Effector memory CD8-positive, alpha-beta T cell (primary cell): ENCODE measurements around the gene C5orf63.
"Not testable (repeated sequence)": the region's sequence is repeated elsewhere in the genome, so short reads cannot be mapped to it uniquely, and the experiment has no call there.

Experiments used
- ATAC-seq: fragments of 150-1000 bp; cut with Tn5 transposase; replicated peaks from 2 replicates; pipeline ENCODE4 v1.10.0; 2021; ENCODE audit warnings: mild to moderate bottlenecking, moderate library complexity
- DNase-seq, 3 experiments: peaks; one replicate each; pipeline ENCODE4 v3.0.0; 2021
- H3K27ac Mint-ChIP-seq, 2 donors: one replicate each; pipeline ENCODE4 v1.8.0; 2022; ENCODE audit warnings: mild to moderate bottlenecking in 2 of 2, mixed read lengths in 2 of 2, moderate library complexity in 2 of 2
- H3K27me3 Mint-ChIP-seq, 2 donors: one replicate each; pipeline ENCODE4 v1.8.0; 2022; ENCODE audit warnings: mixed read lengths in 2 of 2
- H3K36me3 Mint-ChIP-seq: one replicate; pipeline ENCODE4 v1.8.0; 2022; ENCODE audit warnings: mild to moderate bottlenecking, moderate library complexity, mixed read lengths; ENCODE audit not compliant: insufficient read depth
- H3K4me1 Mint-ChIP-seq, 2 donors: one replicate each; pipeline ENCODE4 v1.8.0; 2022; ENCODE audit warnings: low read depth in 2 of 2, mixed read lengths in 2 of 2
- H3K4me3 Mint-ChIP-seq, 2 donors: one replicate each; pipeline ENCODE4 v1.8.0; 2022; ENCODE audit warnings: mild to moderate bottlenecking in 2 of 2, mixed read lengths in 2 of 2, moderate library complexity in 2 of 2
- H3K9me3 Mint-ChIP-seq, 2 donors: one replicate each; pipeline ENCODE4 v1.8.0; 2022; ENCODE audit warnings: mixed read lengths in 2 of 2

The C5orf63 gene

DNA sequence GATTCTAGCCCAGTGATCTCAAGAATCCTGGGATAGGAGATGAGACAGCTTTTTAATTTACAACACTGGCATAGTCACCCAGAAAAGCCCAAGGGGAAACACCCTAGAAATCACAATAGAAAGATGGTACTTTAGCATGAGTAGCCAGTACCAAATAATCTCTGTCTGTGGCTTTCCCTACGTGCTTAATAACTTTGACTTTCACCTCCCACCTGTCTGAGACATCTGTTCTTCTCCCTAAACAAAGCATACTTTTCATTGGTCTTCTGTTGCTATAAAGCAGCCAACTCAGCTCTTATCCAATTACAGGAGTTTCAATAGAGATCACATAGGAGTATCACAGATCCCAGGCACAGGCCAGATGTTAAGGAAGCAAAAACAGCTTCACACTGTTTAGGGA is 53.4 kb downstream of the C5orf63 start:
- Mint-ChIP-seq H3K36me3 (no peaks in the 10 kb centered on the region), H3K27me3 (peaks cover 5 to 7% of the 10 kb centered on the region in 2 donors), H3K4me3 (no peak overlapping the region), H3K4me1 (no peaks in the 10 kb centered on the region), H3K27ac (no peak overlapping the region), H3K9me3 (no peaks in the 10 kb centered on the region)
- ATAC-seq = no peak
- no peak for DNase-seq

DNA sequence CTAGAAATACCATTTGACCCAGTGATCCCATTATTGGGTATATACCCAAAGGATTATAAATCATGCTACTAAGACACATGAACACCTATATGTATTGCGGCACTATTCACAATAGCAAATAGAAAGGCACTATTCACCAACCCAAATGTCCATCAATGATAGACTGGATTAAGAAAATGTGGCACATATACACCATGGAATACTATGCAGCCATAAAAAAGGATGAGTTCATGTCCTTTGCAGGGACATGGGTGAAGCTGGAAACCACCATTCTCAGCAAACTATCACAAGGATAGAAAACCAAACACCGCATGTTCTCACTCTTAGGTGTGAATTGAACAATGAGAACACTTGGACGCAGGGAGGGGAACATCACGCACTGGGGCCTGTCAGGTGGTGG is 56.6 kb downstream of the C5orf63 start:
- not testable (repeated sequence) for ATAC-seq, H3K4me3 Mint-ChIP-seq, H3K27ac Mint-ChIP-seq, H3K36me3 Mint-ChIP-seq, H3K4me1 Mint-ChIP-seq, H3K9me3 Mint-ChIP-seq, DNase-seq
- H3K27me3 Mint-ChIP-seq = peaks cover 5 to 11% of the 10 kb centered on the region in 2 donors

DNA sequence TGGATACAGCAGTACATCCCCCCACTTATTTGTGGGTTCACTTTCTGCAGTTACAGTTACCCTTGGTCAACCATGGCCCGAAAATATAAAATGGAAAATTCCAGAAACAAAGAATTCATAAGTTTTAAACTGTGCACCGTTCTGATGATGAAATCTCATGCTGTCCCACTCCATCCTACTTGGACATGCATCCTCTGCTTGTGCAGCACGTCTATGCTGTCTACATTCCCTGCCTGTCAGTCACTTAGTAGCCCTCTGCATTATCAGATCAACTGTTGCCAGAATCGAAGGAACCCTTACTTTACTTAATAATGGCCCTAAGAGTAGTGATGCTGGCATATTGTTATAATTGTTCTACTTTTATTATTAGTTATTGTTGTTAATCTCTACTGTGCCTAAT is 57.6 kb downstream of the C5orf63 start:
- H3K4me1 Mint-ChIP-seq = no peaks in the 10 kb centered on the region
- no peaks in the 10 kb centered on the region for H3K36me3 Mint-ChIP-seq
- H3K27me3 Mint-ChIP-seq = peaks cover 5 to 11% of the 10 kb centered on the region in 2 donors
- no peak overlapping the region for H3K27ac Mint-ChIP-seq
- DNase-seq (no peak), ATAC-seq (no peak)
- no peak overlapping the region for H3K4me3 Mint-ChIP-seq
- H3K9me3 Mint-ChIP-seq = no peaks in the 10 kb centered on the region

DNA sequence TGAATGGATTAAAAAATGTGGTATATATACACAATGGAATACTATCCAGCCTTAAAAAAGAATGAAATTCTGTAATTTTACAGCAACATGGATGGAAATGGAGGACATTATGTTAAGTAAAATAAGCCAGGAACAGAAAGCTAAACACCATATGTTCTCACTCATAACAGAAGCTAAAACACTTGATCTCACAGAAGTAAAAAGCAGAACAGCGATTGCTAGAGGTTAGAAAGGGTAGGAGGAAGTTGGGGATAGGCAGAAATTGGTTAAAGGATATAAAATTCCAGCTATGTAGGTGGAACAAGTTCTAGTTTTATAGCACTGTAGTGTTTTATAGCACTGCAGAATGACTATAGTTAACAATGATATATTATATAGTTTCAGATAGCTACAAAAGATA is 58.7 kb downstream of the C5orf63 start:
- Mint-ChIP-seq H3K36me3 (no peaks in the 10 kb centered on the region), H3K9me3 (no peaks in the 10 kb centered on the region), H3K27ac (no peak overlapping the region), H3K27me3 (peaks cover 5 to 11% of the 10 kb centered on the region in 2 donors), H3K4me3 (no peak overlapping the region), H3K4me1 (no peaks in the 10 kb centered on the region)
- ATAC-seq (no peak), DNase-seq (no peak)

DNA sequence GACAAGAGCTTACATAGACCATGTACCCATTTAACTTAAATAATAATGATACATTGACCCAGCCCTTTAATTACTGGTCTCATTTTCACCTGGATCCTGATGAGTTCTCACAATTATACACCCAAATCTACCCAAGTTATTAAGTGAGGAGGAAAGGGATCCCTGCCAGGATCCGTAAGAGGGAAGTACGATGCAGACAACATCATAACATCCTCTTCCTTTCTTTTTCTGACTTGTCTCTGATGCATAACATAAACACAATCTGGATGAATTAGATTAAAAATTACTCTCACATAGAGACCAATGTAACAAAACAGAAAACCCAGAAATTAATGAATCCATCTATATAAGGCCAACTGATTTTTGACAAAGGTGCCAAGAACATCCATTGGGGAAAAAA is 59.9 kb downstream of the C5orf63 start:
- no peak overlapping the region for H3K27ac Mint-ChIP-seq
- no peaks in the 10 kb centered on the region for H3K36me3 Mint-ChIP-seq
- DNase-seq (no peak), ATAC-seq (no peak)
- H3K27me3 Mint-ChIP-seq = peaks cover 5 to 11% of the 10 kb centered on the region in 2 donors
- H3K4me3 Mint-ChIP-seq = no peak overlapping the region
- no peaks in the 10 kb centered on the region for H3K9me3 Mint-ChIP-seq
- no peaks in the 10 kb centered on the region for H3K4me1 Mint-ChIP-seq

DNA sequence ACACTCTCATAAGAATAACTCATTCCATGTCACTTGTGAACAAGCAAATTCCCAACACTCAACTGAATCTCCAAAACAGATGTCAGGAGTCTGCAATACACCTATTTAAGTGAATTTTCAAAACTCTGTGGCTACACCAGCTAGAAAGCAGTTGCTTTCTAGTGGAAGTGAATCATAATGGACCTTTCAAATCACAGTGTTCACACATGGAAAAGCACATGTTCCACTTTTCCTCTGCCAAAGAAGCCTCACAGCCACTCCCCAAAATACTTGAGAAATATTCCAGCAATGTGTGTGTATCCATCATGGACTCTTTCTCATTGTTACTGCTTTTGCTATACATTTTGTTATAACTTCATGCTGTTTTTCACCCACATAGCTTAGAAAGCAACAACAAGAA is 60.4 kb downstream of the C5orf63 start:
- peaks cover 5 to 11% of the 10 kb centered on the region in 2 donors for H3K27me3 Mint-ChIP-seq
- DNase-seq (no peak), ATAC-seq (no peak)
- H3K9me3 Mint-ChIP-seq = no peaks in the 10 kb centered on the region
- H3K27ac Mint-ChIP-seq = no peak overlapping the region
- no peak overlapping the region for H3K4me3 Mint-ChIP-seq
- no peaks in the 10 kb centered on the region for H3K4me1 Mint-ChIP-seq
- H3K36me3 Mint-ChIP-seq = no peaks in the 10 kb centered on the region

DNA sequence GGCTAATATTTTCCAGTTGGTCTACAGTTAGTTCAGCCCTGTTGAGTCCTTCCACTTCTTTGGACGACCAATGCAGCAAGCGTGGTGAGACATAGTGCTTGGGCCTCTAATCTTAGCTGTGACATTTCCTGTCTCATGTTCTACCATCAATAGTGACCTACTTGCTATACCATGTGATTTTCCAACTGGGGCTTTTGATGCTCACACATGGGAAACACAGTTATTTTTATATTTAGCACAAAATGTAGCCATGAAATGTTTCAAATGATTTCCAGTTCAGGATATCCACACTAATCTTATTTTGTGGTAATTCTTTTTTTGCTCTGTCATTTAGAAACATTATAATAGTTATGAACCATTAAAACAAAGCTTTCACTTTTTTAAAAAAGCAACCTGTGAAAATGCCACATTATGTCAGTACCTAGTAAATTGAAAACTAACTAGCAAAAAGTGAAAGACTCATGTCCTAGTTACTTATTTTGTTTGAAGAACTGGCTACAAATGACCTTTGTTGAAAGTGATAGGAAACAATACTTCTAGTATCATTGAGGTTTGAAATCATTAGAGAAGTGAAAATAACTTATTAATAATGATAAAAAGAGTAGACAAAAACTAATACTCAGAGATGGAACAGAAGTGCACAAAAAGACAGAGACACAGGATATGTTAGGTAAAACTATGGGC is 61.2 kb downstream of the C5orf63 start:
- H3K4me1 Mint-ChIP-seq = no peaks in the 10 kb centered on the region
- no peak for DNase-seq
- no peak overlapping the region for H3K27ac Mint-ChIP-seq
- H3K4me3 Mint-ChIP-seq = no peak overlapping the region
- ATAC-seq = peak; percentile 36
- H3K9me3 Mint-ChIP-seq = no peaks in the 10 kb centered on the region
- no peaks in the 10 kb centered on the region for H3K36me3 Mint-ChIP-seq
- peaks cover 5 to 11% of the 10 kb centered on the region in 2 donors for H3K27me3 Mint-ChIP-seq

DNA sequence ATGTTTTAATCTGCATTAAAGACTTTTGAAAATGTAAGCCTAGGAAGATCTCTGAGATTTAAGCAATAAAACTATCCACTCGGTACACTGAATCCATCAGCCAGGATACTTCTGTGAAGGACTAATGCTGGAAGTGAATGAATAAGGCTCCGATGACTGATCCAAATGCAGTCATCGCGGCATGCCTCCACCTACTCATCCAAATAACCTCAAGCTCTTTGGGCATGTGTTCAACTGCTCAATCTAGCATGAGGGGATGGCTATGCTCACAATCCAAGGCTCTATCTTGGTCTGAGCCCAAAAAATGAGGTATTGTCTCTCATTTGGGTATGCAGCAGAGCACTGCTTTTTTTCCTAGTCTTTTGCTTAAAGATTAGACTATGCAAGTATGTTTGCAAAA is 62.1 kb downstream of the C5orf63 start:
- DNase-seq = no peak
- ATAC-seq = no peak
- Mint-ChIP-seq H3K4me1 (no peaks in the 10 kb centered on the region), H3K36me3 (no peaks in the 10 kb centered on the region), H3K4me3 (no peak overlapping the region), H3K9me3 (no peaks in the 10 kb centered on the region), H3K27me3 (peaks cover 1 to 11% of the 10 kb centered on the region in 2 donors), H3K27ac (no peak overlapping the region)

DNA sequence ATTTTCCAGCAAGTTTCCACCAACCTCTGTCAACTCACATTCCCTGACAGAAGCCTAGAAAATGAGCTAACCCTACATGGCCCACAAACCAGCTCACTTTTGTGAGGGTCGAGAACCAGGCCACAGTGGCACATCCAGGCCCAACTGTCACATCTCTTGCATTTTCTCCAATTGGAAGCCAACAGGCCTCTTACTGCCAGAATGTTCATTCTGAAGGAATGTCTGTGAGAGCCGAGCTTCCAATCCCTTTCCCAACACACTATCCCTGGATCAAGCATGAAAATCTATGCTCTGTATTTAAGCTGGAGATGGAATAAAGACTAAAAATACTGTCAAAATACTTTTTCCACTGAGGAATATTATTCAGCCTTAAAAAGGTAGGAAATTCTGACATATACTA is 62.9 kb downstream of the C5orf63 start:
- DNase-seq (no peak), ATAC-seq (no peak)
- Mint-ChIP-seq H3K36me3 (no peaks in the 10 kb centered on the region), H3K27ac (no peak overlapping the region), H3K4me1 (no peaks in the 10 kb centered on the region), H3K4me3 (no peak overlapping the region), H3K9me3 (no peaks in the 10 kb centered on the region), H3K27me3 (peaks cover 0 to 8% of the 10 kb centered on the region in 2 donors)

DNA sequence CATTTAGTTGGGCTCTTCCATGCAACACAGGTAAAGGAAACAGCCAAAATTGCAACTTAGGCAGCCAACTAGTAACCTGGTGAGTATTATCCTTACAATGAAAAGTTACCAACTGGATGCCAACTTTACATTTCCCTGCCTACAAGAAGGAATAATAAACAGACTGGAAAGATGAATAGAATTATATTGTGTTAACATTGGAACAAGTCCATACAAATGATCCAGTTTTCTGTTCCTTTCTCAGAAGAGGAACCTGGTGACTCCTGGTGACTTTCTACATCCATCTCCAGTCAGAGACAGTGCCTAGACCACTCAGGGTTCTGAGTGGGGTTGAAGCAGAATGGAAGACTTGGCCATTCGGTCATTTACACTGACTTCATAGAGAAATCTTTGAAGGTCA is 63.5 kb downstream of the C5orf63 start:
- ATAC-seq (no peak), DNase-seq (no peak)
- no peaks in the 10 kb centered on the region for H3K9me3 Mint-ChIP-seq
- no peaks in the 10 kb centered on the region for H3K4me1 Mint-ChIP-seq
- H3K4me3 Mint-ChIP-seq = no peak overlapping the region
- H3K27me3 Mint-ChIP-seq = peaks cover 0 to 2% of the 10 kb centered on the region in 2 donors
- H3K27ac Mint-ChIP-seq = no peak overlapping the region
- H3K36me3 Mint-ChIP-seq = no peaks in the 10 kb centered on the region

DNA sequence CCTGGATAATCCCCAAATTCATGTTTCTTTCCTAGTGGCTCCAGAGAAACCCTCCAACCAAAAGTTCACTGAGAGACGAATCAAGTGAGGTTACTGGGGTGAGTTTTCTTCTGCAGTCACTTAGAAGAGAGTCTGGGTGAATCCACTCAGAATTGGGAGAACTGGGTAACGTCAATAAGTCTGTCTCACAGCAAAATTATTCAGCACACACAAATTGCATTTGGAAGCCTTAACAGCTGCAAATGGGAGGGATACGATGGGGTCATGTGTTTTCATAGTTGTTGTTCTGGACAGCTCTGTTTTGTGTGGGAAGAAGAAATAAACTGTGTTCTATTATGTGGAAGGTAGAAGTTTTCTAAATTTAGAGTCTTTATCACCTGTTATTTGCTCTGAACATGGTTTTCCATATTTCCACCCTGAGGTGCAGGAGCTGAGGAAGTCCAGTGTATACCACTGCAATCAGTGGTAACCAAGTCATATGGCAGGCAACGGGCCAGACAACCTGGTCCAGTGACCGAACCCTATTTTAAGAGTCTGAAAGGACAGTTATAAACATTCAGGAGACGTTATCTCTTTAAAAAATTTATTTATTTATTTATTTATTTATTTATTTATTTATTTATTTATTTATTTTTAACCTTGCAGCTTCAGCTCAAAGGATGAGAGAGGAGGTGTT is 64.9 kb downstream of the C5orf63 start:
- Mint-ChIP-seq H3K4me3 (no peak overlapping the region), H3K9me3 (no peaks in the 10 kb centered on the region), H3K27me3 (no peaks in the 10 kb centered on the region), H3K27ac (no peak overlapping the region), H3K4me1 (no peaks in the 10 kb centered on the region), H3K36me3 (no peaks in the 10 kb centered on the region)
- DNase-seq (no peak), ATAC-seq (no peak)

DNA sequence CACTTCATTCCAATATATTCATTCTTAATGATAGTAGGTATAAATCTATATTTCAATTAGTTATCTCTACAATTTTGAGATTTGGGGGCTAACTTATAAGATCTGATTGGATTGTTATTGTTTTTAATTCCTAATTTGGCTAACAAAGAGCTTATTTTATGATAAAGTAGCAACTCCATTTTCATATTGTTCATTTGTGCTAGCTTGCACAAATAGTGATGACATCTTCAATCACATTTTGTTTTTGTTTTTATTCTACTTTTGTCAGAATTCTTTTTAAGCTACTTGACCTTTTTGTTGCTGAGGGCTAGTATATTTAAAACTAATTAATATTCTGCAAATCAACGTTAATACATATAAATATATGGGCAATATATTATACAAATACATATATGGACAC is 65.8 kb downstream of the C5orf63 start:
- Mint-ChIP-seq H3K27me3 (peaks cover 6 to 7% of the 10 kb centered on the region in 2 donors), H3K36me3 (no peaks in the 10 kb centered on the region), H3K9me3 (no peaks in the 10 kb centered on the region)

DNA sequence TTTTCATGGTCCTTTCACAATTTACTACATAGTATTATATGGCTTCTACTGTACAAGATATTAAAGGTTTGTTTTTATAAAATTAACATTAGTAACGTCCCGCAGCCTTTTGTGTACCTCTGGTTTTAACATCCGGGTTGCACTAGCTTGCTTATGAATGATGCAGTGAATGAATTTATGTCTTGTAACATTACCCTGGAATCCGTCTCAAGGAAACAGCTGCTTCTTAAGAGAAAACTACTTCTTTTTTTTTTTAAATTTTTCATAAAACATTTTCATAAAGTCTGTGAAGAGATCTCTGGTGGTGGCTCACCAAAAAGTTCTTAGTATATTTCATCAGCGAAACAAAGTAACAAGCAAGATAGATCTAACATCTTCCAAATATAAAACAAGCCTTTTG is 66.6 kb downstream of the C5orf63 start:
- H3K36me3 Mint-ChIP-seq = no peaks in the 10 kb centered on the region
- ATAC-seq = no peak
- no peak overlapping the region for H3K4me3 Mint-ChIP-seq
- no peaks in the 10 kb centered on the region for H3K4me1 Mint-ChIP-seq
- H3K27ac Mint-ChIP-seq = no peak overlapping the region
- peaks cover 7 to 10% of the 10 kb centered on the region in 2 donors for H3K27me3 Mint-ChIP-seq
- DNase-seq = no peak
- H3K9me3 Mint-ChIP-seq = no peaks in the 10 kb centered on the region

More for the DNA sequence above, 65.8 kb downstream of the C5orf63 start:
- ATAC-seq = no peak
- DNase-seq = no peak
- Mint-ChIP-seq H3K27ac (no peak overlapping the region), H3K4me3 (no peak overlapping the region), H3K4me1 (no peaks in the 10 kb centered on the region)

DNA sequence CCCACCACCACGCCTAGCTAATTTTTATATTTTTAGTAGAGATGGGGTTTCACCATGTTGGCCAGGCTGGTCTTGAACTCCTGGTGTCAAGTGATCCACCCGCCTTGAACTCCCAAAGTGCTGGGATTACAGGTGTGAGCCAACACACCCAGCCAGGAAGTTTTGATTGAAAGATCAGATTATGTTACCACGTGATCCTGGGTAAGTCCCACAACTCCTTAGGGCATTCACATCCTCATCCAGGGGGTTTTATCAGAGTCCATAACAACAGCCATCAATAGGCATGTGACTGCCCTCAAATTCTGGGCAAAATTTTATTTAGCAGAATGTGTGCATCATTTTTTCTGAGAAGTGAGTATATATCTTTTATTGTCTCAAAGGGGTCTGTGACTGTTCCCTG is 68.0 kb downstream of the C5orf63 start:
- not testable (repeated sequence) for H3K36me3 Mint-ChIP-seq, DNase-seq, H3K4me1 Mint-ChIP-seq, H3K4me3 Mint-ChIP-seq, H3K27ac Mint-ChIP-seq, H3K9me3 Mint-ChIP-seq, ATAC-seq
- peaks cover 7 to 10% of the 10 kb centered on the region in 2 donors for H3K27me3 Mint-ChIP-seq
